ENCODE results near the gene TYROBP.
"Not testable (repeated sequence)": the region's sequence is repeated elsewhere in the genome, so short reads cannot be mapped to it uniquely, and the experiment has no call there.

The TYROBP gene

GRCh38 chr19:35908010-35908441 lies at the start of gene TYROBP:
Gene TYROBP (minus strand): TSS chr19:35908295. CDS start chr19:35908228, 67 bp downstream.
- DNase-seq: no peak

GRCh38 chr19:35957411-35957810 lies 49.3 kb upstream of the TYROBP start:
- not testable (repeated sequence) for DNase-seq

- DNase-seq: no peak
These were observed 48.0 kb upstream of the TYROBP start for GRCh38 chr19:35955881-35956634.

- DNase-seq: no peak
These were observed 41.0 kb upstream of the TYROBP start for GRCh38 chr19:35949131-35949530.

GRCh38 chr19:35946203-35946602 lies 38.1 kb upstream of the TYROBP start:
- DNase-seq: no peak

GRCh38 chr19:35945121-35945790 lies 37.2 kb upstream of the TYROBP start:
- no peak for DNase-seq

GRCh38 chr19:35944556-35944955 lies 36.5 kb upstream of the TYROBP start:
- DNase-seq: no peak

GRCh38 chr19:35943321-35944301 lies 35.5 kb upstream of the TYROBP start:
- no peak for DNase-seq

GRCh38 chr19:35942235-35942634 lies 34.1 kb upstream of the TYROBP start:
- DNase-seq: no peak

- no peak for DNase-seq
These were observed 32.7 kb upstream of the TYROBP start for GRCh38 chr19:35940839-35941238.

- DNase-seq: no peak
These were observed 32.1 kb upstream of the TYROBP start for GRCh38 chr19:35940078-35940775.

- no peak for DNase-seq
These were observed 31.4 kb upstream of the TYROBP start for GRCh38 chr19:35939307-35940077.

- no peak for DNase-seq
These were observed 30.5 kb upstream of the TYROBP start for GRCh38 chr19:35938282-35939224.

GRCh38 chr19:35937345-35938281 lies 29.5 kb upstream of the TYROBP start:
- no peak for DNase-seq

GRCh38 chr19:35936738-35937268 lies 28.7 kb upstream of the TYROBP start:
- no peak for DNase-seq

- peak; percentile 88 for DNase-seq
These were observed 28.0 kb upstream of the TYROBP start, which contains the start of gene LRFN3 for GRCh38 chr19:35935911-35936737. Gene LRFN3 (plus strand): TSS chr19:35936374. CDS start chr19:35939426, 3,052 bp downstream.

- DNase-seq: peak; percentile 39
These were observed 24.3 kb upstream of the TYROBP start for GRCh38 chr19:35932291-35932936.

- no peak for DNase-seq
These were observed 23.7 kb upstream of the TYROBP start for GRCh38 chr19:35931874-35932202.

Measured in NCI-H146 (cell line).